T-helper 1 cell treated with Interleukin-12 subunit alpha and Interleukin-12 subunit beta and Interleukin-4 antibody, amounts not matched to agents 30 ng/mL and 1 ng/mL, for 36 hours (primary cell): ENCODE results near the gene MAP3K5. TPM values are rescaled to one million over a fixed set of nuclear protein-coding genes. Genes with fewer than 3 reads are reported as not detected.

Experiments
- total RNA-seq: library from RNA; stranded (reverse); gene quantifications from 2 replicates; pipeline ENCODE4 v1.2.3, GENCODE V29; 2022

Gene MAP3K5
- total RNA-seq, 1 donor from 2014 or later: 38.3 TPM

Other genes with a start within 250 kb of the MAP3K5 start
- 1.4 TPM in 2 replicates for gene MAP7, start 242.1 kb downstream of the MAP3K5 start, total RNA-seq
- 3.4 and 4.0 TPM in 2 replicates for gene PEX7, start 30.1 kb upstream of the MAP3K5 start, total RNA-seq
- gene SLC35D3, start 129.8 kb upstream of the MAP3K5 start, total RNA-seq: not detected in 2 replicates